ENCODE results near the gene EVC.
"Not testable (repeated sequence)": the region's sequence is repeated elsewhere in the genome, so short reads cannot be mapped to it uniquely, and the experiment has no call there.

Gene EVC

DNA sequence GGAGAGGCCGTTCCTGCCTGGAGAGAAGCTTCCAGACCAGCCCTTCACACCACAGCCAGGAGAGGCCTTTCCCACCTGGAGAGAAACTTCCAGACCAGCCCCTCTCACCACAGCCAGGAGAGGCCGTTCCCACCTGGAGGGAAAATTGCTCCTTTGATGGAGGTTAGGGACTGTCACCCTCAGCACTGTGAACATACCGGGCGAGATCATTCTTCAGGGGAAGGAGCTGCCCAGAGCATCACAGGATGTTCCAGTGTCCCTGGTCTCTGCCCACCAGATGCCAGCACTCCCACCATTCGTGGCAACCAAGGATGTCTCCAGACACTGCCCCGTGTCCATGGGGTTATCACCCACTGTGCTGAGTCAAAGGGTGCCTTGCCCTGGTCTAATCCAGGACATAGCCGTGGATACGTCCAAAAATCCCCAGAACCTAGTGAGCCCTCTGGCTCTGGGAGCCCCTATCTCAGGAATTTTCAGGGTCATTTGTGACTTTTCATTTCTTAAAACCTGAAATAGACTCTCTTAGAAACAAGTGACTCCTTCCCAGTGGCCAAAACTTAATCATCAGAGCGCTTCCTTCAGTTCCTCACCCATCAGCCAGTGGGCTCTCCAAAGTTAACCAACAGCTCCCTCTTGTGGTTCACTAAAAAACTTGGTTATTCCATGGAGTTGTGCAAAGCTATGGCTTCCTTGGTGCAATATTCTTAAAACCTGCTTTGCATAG is 101.7 kb downstream of the EVC start:
- DNase-seq (ENCODE audit: low read depth in 2 of 2), result no peak

- no peak for DNase-seq (ENCODE audit: low read depth in 2 of 2)
These were observed 102.9 kb downstream of the EVC start for GRCh38 chr4:5813882-5814255.

DNA sequence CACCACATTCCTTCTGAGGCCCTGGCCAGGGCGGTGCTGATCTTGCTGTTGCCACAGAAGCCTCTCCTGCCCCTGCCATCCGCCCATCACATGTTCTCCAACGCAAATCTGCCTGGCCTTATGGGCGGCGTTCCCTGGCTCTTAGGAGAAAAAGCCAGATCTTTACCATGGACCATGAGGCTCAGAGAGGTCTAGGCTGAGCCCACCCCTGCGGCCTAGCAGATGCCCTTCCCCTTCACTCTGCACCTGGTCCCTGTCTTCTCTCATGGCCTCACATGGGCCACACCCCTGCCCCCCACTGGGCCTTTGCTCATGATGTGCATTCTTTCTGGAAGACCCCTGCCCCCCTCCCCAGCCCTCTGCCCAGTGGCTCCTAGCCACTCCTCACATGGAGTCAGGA is 103.4 kb downstream of the EVC start:
- DNase-seq (ENCODE audit: low read depth in 2 of 2), result no peak

DNA sequence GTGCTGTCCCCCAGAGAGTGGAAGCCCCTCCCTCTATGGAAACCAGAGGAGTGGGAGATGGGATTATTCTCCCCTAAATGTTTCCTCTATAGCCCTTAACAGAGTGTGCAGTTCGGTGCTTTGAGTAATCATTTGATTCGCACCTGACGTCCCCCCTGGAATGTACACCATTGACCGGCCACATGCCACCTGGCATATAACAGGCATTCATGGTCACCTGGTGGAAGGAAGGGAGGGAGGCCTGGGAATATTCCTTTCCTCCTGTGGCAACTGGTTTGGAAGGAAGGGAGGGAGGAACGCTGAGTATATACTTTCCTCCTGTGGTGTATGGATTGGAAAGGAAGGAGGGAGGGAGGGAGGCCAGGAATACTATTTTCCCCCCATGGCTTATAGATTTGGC is 104.6 kb downstream of the EVC start:
- DNase-seq (ENCODE audit: low read depth in 2 of 2), result no peak

DNA sequence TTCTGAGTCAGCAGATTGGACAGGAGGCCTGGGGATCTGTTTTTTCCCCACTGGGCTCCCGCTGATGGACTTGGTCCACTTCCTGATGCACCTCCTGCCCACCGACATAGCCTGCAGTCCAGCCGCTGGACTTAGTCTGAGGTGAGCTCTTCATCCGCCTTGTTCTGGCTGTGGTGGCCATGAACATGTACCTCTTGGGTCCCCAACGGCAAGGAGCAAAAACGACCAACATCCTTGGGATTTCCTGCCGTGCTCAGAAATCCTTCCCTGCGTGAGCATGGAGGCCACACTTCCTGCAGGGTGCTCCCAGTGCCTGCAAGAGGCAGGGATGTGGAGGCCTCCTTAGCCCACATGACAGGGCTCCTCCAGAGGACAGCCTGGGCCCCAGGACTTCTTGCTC is 105.1 kb downstream of the EVC start:
- DNase-seq (ENCODE audit: low read depth in 2 of 2), result no peak

DNA sequence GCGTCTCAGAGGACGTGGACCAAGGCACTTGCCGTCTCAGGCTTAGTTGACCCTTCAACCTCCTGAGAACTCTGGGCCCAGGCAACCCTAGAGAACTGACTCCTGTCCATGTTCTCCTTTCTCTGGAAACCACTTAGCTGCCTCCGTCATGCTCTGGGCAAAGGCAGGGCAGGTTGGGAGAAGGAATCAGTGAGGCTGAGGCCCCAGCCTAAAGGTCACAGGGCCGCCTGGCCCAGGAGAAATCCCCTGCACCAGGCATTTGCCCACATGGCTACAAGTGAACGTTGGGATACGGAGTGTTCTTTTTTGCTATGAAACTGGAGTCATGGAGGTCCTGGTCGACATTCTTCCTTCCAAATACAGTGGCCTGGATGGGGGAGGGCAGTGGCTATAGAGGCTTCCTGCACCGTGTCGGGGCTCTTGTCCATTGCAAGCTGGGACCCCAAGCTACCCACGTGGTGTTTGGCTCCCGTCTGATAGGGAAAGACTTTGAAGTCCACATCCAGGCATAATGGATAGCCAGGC is 105.9 kb downstream of the EVC start:
- no peak for DNase-seq (ENCODE audit: low read depth in 2 of 2)

- DNase-seq (ENCODE audit: low read depth in 2 of 2), result no peak
These were observed 110.8 kb downstream of the EVC start for GRCh38 chr4:5821665-5822358.

- no peak for DNase-seq (ENCODE audit: low read depth in 2 of 2)
These were observed 111.6 kb downstream of the EVC start for GRCh38 chr4:5822619-5823018.

GRCh38 chr4:5823542-5824211 is 112.7 kb downstream of the EVC start:
- DNase-seq (ENCODE audit: low read depth in 2 of 2), result no peak

- no peak for DNase-seq (ENCODE audit: low read depth in 2 of 2)
These were observed 113.2 kb downstream of the EVC start for GRCh38 chr4:5824227-5824626.

- DNase-seq (ENCODE audit: low read depth in 2 of 2), result no peak
These were observed 113.6 kb downstream of the EVC start for GRCh38 chr4:5824635-5825034.

DNA sequence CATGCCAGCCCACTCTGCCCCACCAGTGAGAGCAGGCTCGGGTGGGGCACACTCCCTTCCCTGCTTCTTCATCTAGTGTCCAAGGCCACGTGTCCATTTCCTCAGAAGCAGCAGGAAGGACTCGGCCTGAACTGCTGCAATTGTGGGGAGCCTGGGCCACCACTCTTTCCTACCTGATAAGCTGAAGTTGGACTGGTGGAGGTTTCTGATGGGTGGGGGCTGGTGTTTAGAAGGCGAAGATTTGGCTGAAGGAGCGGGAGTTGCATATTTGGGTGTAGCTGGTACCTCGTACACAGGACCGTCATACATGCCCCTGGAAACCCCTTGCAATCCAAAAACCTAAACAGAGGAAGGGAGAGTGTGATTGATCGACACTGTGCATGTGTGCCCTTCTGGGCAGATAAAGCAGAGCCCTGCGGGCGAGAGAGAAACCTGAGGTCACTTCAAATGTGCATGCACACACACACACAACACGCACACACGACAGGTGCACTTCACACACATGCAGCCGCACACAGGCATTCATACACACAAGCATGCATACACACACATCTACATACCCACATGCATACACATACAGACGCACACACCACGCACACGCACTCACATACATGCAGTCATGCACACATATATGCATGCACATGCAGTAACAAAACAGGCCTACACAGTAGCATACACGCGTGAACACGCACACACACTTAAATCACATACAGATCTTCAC is 114.5 kb downstream of the EVC start:
- no peak for DNase-seq (ENCODE audit: low read depth in 2 of 2)

DNA sequence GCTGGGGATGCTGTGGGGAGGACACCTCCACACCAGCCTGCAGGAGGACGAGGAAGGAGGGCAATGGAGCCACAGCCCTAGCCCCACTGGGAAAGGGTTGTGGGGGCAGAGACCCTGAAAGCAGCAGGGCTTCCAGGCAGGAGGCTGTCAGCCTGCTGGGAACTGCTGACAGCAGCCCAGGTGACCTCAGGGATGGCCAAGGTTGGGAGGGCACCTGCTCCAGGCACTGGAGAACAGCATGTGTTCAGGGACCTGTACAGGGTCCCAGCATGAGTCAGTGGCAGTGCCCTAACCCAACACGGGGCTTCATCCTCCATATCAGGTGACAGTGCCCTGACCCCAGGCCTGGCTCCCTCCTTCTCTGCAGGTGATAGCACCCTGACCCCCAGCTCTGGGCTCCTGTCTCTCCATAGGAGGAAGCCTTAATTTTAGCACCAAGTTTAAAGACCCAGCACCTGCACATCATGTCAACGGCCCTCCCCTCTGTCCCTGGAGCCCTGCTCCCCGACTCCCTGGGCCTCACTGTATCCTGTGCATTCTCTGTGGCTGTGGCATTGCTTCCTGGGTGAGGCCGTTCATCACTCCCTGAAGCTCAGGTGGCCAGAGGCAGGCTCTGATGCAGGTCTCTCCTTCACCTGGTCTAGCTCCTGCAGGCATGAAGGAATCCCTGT is 115.6 kb downstream of the EVC start:
- DNase-seq (ENCODE audit: low read depth in 2 of 2), result no peak

DNA sequence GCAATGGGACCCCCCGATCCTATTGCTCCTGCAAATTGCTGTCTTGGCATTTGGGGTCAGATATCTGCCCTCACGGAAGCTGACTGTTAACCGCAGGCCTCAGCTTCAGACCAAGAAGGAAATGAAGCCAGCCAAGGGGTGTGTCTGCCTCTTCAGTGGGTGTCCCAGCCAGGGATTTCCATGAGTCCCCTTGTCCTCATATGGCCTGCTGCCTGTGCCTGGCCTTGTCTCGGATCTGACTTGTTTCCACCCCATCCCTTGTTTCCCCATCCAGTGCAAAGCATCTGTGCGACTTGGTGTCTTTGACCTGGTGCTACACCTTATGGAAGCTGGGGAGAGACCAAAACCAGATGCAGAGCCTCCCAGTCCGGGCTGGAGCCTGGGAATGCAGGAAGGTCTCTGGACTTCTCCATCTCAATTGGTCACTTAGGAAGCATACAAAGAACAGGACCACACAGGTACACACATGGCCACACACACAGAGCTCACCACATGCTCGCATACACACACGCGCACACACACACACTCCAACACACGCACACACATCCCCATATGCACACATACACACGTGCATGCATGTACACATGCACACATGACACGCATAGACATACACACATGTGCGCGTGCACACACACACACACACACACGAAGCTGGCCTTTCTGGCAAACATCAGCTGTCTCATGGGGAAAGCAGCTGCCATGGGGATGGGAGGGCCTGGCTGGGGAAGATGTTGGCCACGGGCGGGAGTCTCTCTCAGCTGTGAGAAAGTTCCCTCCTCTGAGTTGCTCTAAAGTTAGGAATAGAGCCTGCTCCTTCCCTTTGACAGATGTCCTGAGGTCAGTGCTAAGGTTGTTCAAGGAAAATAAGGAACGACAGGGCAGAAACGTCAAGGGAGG is 116.4 kb downstream of the EVC start:
- DNase-seq (ENCODE audit: low read depth in 2 of 2), result no peak

DNA sequence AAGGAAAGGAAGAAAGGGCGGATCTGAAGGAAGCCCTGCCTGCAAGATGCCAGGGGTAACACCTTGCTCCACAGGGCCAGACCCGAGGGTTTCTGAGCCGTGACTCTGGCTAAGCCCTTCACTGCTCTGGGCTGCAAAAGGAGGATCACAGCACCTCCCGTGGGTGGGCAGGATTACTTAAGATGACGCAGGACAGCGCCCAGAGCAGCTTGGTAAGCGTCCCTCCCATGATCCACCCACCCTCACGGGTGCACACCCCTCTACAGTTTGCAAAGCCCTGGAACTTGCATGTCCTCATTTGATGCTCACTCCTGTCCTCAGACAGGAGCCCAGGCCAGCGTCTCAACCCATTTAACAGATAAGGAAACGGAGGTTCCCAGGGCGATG is 117.0 kb downstream of the EVC start:
- DNase-seq (ENCODE audit: low read depth in 2 of 2), result no peak

DNA sequence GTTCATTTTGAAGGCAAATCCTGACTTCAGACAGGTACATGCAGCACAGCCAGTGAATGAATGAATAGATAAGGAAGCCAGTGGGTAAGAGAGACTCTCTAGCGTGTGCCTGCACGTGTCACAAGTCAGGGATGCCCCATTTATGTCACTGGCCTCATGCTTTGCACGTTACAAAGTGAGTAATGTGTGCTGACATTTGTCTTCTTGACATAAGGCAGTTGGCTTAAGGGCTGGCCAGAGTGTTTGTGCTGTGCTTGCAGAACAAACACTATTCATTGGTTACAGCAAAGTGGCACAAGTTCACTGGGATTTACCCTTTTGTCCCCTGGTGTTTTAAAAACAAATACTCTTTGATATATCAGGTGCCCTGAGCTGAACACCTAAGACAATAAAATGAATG is 125.9 kb downstream of the EVC start:
- DNase-seq (ENCODE audit: low read depth in 2 of 2), result no peak

DNA sequence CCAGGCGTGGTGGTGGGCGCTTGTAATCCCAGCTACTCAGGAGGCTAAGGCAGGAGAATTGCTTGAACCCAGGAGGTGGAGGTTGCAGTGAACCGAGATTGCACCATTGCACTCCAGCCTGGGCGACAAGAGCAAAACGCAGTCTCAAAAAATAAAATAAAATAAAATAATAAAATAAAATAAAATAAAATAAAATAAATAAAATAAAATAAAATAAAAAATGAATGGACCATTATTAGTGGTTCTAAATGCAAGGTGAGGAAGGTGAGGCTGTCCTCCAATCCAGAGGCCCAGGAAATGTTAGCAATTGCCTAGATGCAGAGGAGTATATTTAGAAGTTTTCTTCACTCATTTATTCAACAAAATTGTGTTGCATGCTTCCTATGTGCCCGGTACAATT is 126.5 kb downstream of the EVC start:
- DNase-seq (ENCODE audit: low read depth in 2 of 2), result not testable (repeated sequence)

GRCh38 chr4:5839332-5839731 is 128.3 kb downstream of the EVC start:
- no peak for DNase-seq (ENCODE audit: low read depth in 2 of 2)

- no peak for DNase-seq (ENCODE audit: low read depth in 2 of 2)
These were observed 129.0 kb downstream of the EVC start for GRCh38 chr4:5839751-5840674.

- DNase-seq (ENCODE audit: low read depth in 2 of 2), result no peak
These were observed 131.5 kb downstream of the EVC start for GRCh38 chr4:5842456-5842855.

Measured in stimulated activated CD4-positive, alpha-beta T cell treated with anti-CD3 and anti-CD28 coated beads, Interleukin-15, amount 100 ng/mL, for 48 hours (primary cell).